ENCODE data around the gene RFX2.

RFX2 gene

DNA sequence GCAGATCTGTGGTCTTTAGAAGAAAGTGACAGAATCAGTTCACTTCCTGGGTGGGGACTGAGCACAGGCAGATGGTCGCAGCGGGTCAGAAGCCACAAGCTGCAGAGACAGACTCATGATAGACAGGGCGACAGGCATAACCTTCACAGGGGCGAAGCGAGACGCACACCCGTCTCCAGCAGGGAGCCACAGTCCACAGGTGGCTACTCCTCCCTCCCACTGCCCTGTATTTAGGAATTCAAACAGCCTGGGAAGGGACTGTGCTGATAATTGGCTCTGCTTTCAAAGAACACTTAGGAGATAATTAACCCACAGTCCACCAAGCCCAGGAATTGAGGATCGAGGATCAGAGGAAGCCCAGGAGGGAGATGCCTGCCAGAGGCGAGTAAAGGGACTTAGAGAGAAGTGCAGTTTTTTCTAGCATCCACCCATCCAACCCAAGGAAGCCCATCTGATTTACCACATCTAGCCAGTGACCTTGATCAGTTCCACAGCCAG, 23.2 kb downstream of the RFX2 start:
- no peak for DNase-seq (ENCODE audit: extremely low spot score)
- TF ChIP-seq TARDBP (IDR thresholded peaks at IDR 0.05) = no peak
- no peak for TF ChIP-seq L3MBTL2 (conservative IDR thresholded peaks at IDR 0.05)
- no peak for TF ChIP-seq BHLHE40 (IDR thresholded peaks at IDR 0.05; ENCODE audit: borderline replicate concordance)
- TF ChIP-seq FOXK2 (IDR thresholded peaks at IDR 0.05) = no peak
- TF ChIP-seq SP1 (IDR thresholded peaks at IDR 0.05) = no peak
- TF ChIP-seq, protein P1, sequence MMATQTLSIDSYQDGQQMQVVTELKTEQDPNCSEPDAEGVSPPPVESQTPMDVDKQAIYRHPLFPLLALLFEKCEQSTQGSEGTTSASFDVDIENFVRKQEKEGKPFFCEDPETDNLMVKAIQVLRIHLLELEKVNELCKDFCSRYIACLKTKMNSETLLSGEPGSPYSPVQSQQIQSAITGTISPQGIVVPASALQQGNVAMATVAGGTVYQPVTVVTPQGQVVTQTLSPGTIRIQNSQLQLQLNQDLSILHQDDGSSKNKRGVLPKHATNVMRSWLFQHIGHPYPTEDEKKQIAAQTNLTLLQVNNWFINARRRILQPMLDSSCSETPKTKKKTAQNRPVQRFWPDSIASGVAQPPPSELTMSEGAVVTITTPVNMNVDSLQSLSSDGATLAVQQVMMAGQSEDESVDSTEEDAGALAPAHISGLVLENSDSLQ (IDR thresholded peaks at IDR 0.05) = no peak; the same call in 1 of the 2 replicates
- no peak for TF ChIP-seq CTBP1 (IDR thresholded peaks at IDR 0.05; ENCODE audit: borderline replicate concordance)
- TF ChIP-seq FOXM1 (IDR thresholded peaks at IDR 0.05; ENCODE audit: borderline replicate concordance) = no peak
- TF ChIP-seq ELF4 (IDR thresholded peaks at IDR 0.05) = no peak
- TF ChIP-seq FOXA1 (IDR thresholded peaks at IDR 0.05) = no peak
- no peak for TF ChIP-seq ZNF384 (IDR thresholded peaks at IDR 0.05)
- TF ChIP-seq SUZ12 (IDR thresholded peaks at IDR 0.05) = no peak
- no peak for TF ChIP-seq NFRKB (IDR thresholded peaks at IDR 0.05)
- TF ChIP-seq HDGF (IDR thresholded peaks at IDR 0.05; ENCODE audit: borderline replicate concordance) = no peak
- TF ChIP-seq ARNT (IDR thresholded peaks at IDR 0.05) = no peak
- TF ChIP-seq LEF1 (IDR thresholded peaks at IDR 0.05; ENCODE audit: borderline replicate concordance) = no peak
- CTCF ChIA-PET = no interaction called here
- POLR2A ChIA-PET = interaction anchor here (0.8 to 1.4 kb wide), 3 partner anchors 12 to 24 kb away, joined by 3 to 5 read pairs (median 5); no protein-coding TSS in a partner anchor

DNA sequence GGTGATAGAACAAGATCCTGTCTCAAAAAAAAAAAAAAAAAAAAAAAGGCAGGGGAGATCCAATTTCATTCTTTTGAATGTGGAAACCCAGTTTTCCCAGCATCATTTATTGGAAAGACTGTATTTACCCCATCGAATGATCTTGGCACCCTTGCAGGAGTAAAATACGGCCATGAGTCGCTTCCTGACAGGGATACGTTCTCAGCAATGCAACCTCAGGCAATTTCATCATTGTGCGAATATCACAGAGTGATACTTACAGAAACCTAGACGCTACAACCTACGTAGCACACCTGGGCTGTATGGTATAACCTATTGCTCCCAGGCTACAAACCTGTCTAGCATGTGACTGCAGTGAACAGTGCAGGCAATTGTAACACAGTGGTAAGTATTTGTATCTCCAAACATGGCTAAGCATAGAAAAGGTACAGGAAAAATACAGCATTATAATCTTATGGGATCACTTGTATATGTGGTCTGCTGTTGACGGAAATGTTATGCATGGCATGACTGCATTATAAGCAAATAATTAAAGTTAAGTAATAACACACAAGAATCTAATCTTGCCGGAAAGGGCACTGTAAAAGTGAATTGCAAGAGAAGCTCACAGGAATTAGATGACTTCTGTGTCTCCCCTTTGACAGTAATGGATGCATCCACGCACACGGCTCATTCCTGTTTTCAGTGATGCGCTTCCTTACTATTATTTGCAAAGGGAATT, 24.1 kb downstream of the RFX2 start:
- no peak for DNase-seq (ENCODE audit: extremely low spot score)
- CTCF ChIA-PET = no interaction called here
- POLR2A ChIA-PET = no interaction called here
- TF ChIP-seq ARNT (IDR thresholded peaks at IDR 0.05) = no peak
- TF ChIP-seq FOXA1 (IDR thresholded peaks at IDR 0.05) = no peak
- TF ChIP-seq, protein P1 (IDR thresholded peaks at IDR 0.05) = no peak
- TF ChIP-seq ZNF384 (IDR thresholded peaks at IDR 0.05) = no peak
- TF ChIP-seq FOXK2 (IDR thresholded peaks at IDR 0.05) = no peak

DNA sequence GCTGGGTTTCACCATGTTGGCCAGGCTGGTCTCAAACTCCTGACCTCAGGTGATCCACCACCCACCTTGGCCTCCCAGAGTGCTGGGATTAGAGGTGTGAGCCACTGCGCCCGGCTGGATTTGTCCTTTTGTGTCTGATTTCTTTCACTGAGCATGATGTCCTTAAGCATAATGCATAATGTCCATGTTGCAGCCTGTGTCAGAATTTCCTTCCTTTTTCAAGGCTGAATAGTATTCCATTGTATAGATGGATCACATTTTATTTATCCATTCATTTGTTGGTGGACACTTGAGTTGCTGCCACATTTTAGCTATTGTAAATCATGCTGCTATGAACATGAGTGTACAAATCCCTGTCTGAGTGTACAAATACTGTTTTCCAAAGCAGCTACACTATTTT, 25.5 kb downstream of the RFX2 start:
- POLR2A ChIA-PET = no interaction called here
- CTCF ChIA-PET = no interaction called here
- TF ChIP-seq FOXK2 (IDR thresholded peaks at IDR 0.05) (no peak), ELF4 (IDR thresholded peaks at IDR 0.05) (no peak), ARNT (IDR thresholded peaks at IDR 0.05) (no peak)
- no peak for DNase-seq (ENCODE audit: extremely low spot score)

DNA sequence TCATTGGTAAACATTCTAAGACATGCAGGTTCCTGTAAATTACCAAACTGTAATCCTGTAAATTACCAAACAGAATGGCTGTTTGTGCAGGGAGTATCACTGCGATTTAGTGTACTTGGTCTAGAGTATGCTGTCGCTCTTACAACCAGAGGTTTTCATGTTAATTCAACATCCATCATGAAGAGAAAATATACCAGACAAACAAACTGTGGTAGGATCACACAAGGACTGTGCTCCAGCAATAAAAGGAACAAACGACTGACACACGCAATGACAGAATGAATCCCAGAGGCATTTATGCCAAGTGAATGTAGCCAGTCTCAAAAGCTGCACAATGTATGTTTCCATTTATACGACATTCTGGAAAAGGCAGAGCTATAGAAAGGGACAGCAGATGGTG, 31.2 kb downstream of the RFX2 start:
- ChIA-PET POLR2A (no interaction called here), CTCF (no interaction called here)
- TF ChIP-seq FOXA1 (IDR thresholded peaks at IDR 0.05) (no peak), ZNF384 (IDR thresholded peaks at IDR 0.05) (no peak), BHLHE40 (IDR thresholded peaks at IDR 0.05; ENCODE audit: borderline replicate concordance) (no peak), FOXM1 (IDR thresholded peaks at IDR 0.05; ENCODE audit: borderline replicate concordance) (no peak), ARNT (IDR thresholded peaks at IDR 0.05) (no peak), SUZ12 (IDR thresholded peaks at IDR 0.05) (no peak), CTBP1 (IDR thresholded peaks at IDR 0.05; ENCODE audit: borderline replicate concordance) (no peak), SP1 (IDR thresholded peaks at IDR 0.05) (no peak), ELF4 (IDR thresholded peaks at IDR 0.05) (no peak), LEF1 (IDR thresholded peaks at IDR 0.05; ENCODE audit: borderline replicate concordance) (no peak)
- TF ChIP-seq, protein P1 (IDR thresholded peaks at IDR 0.05) = no peak
- DNase-seq (ENCODE audit: extremely low spot score) = no peak

DNA sequence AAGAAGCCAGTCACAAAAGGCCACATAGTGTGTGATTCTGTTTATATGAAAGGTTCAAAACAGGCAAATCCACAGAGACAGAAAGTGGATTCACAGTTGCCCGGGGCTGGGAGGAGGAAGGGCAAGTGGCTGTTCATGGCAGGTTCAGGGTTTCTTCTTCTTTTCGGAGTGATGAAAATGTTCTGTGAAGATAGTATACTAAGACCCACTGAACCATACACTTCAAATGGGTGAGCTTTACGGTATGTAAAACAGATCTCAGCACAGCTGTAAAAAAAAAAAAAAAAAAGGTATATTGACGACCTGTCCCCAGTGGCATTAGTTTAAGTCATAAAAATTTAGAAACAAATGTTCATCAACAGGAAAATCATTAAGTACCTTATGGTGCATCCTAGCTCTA, 32.2 kb downstream of the RFX2 start:
- TF ChIP-seq TARDBP (IDR thresholded peaks at IDR 0.05) = no peak
- TF ChIP-seq L3MBTL2 (conservative IDR thresholded peaks at IDR 0.05) = no peak
- TF ChIP-seq LEF1 (IDR thresholded peaks at IDR 0.05; ENCODE audit: borderline replicate concordance) = no peak
- no peak for TF ChIP-seq BHLHE40 (IDR thresholded peaks at IDR 0.05; ENCODE audit: borderline replicate concordance)
- no peak for TF ChIP-seq ARNT (IDR thresholded peaks at IDR 0.05)
- TF ChIP-seq FOXK2 (IDR thresholded peaks at IDR 0.05) = no peak
- TF ChIP-seq, protein P1 (IDR thresholded peaks at IDR 0.05) = no peak
- TF ChIP-seq SUZ12 (IDR thresholded peaks at IDR 0.05) = no peak
- no peak for TF ChIP-seq FOXA1 (IDR thresholded peaks at IDR 0.05)
- no peak for TF ChIP-seq HDGF (IDR thresholded peaks at IDR 0.05; ENCODE audit: borderline replicate concordance)
- TF ChIP-seq SP1 (IDR thresholded peaks at IDR 0.05) = no peak
- TF ChIP-seq CTBP1 (IDR thresholded peaks at IDR 0.05; ENCODE audit: borderline replicate concordance) = no peak
- TF ChIP-seq ELF4 (IDR thresholded peaks at IDR 0.05) = no peak
- TF ChIP-seq FOXM1 (IDR thresholded peaks at IDR 0.05; ENCODE audit: borderline replicate concordance) = no peak
- no peak for TF ChIP-seq ZNF384 (IDR thresholded peaks at IDR 0.05)
- CTCF ChIA-PET = no interaction called here
- no peak for DNase-seq (ENCODE audit: extremely low spot score)
- POLR2A ChIA-PET = no interaction called here
